Testis (tissue), 3 donors: ENCODE data around the gene OSBPL9. TPM values are rescaled to one million over a fixed set of nuclear protein-coding genes. Genes with fewer than 3 reads are reported as not detected.

ENCODE experiments used
- DNase-seq: peaks from one replicate; pipeline ENCODE4 v3.0.0-alpha.2; 2019
- H3K27ac ChIP-seq, 2 donors: fragments of 200-600 bp; sonication (generic); one replicate each; pipeline ENCODE4 v1.5.1; 2019
- H3K27me3 ChIP-seq: fragments of 200-600 bp; sonication (generic); one replicate; pipeline ENCODE4 v1.5.1; 2019
- H3K36me3 ChIP-seq: fragments of 200-600 bp; sonication (generic); one replicate; pipeline ENCODE4 v1.5.1; 2017; ENCODE audit warnings: low read depth; ENCODE audit errors: missing control alignments
- H3K4me1 ChIP-seq: fragments of 200-600 bp; sonication (generic); one replicate; pipeline ENCODE4 v1.5.1; 2019
- H3K4me3 ChIP-seq, 2 donors: fragments of 200-600 bp; sonication (generic); one replicate each; pipeline ENCODE4 v1.5.1; 2017 to 2019
- H3K9me3 ChIP-seq: fragments of 200-600 bp; sonication (generic); one replicate; pipeline ENCODE4 v1.5.1; 2017
- CTCF ChIP-seq, 3 experiments: fragments of 450-650 bp in 2 of 3; fragments of 200-600 bp in 1 of 3; sonication (generic) in 1 of 3; IDR thresholded peaks; one replicate each; pipeline ENCODE4 v1.5.1; 2016 to 2019; ENCODE audit warnings: antibody characterized with exemption in 3 of 3, mild to moderate bottlenecking in 2 of 3, moderate library complexity in 1 of 3
- POLR2A ChIP-seq: fragments of 450-650 bp; IDR thresholded peaks from one replicate; pipeline ENCODE4 v1.6.1; 2017; ENCODE audit warnings: antibody characterized with exemption, mild to moderate bottlenecking, moderate library complexity
- WGBS, 2 donors: methylation state at CpG; one replicate each; pipeline ENCODE4 v1.1.5; 2018; 5-methylcytosine and 5-hydroxymethylcytosine counted together
- intact Hi-C: fragments of 100-400 bp; cut with DNase I; formaldehyde crosslinking; loops from one replicate; pipeline ENCODE4 v1.15.1; 2023; ENCODE audit warnings: low total_unique reads
- polyA plus RNA-seq: library from polyadenylated mRNA; stranded (reverse); fragments of 350-450 nt; fragmentation: Illumina TruSeq; extraction: RNeasy Lipid Tissue Mini Kit (QIAGEN cat#74804); gene quantifications from one replicate; pipeline ENCODE4 v1.2.3, GENCODE V29; 2014; ENCODE audit warnings: low read depth, low replicate concordance; ENCODE audit not compliant: insufficient read depth
- total RNA-seq, 2 donors: library from RNA; depleted of rRNA; stranded (reverse); fragments of >200 nt; gene quantifications; one replicate each; pipeline ENCODE4 v1.2.3, GENCODE V29; 2016

The OSBPL9 gene
- total and polyA plus RNA-seq, 3 donors from 2014 or later = 59.3 to 160 (median 117) TPM

- intact Hi-C loops = no loop called here
- H3K27me3 ChIP-seq = no peaks in the 10 kb centered on the region
- no peaks in the 10 kb centered on the region for H3K9me3 ChIP-seq
- no peaks in the 10 kb centered on the region for H3K36me3 ChIP-seq
- peaks cover 31% of the 10 kb centered on the region for H3K4me1 ChIP-seq
- WGBS, 2 donors = 56 to 66% methylated on average over 2 of the region's 2 CpGs
- H3K27ac ChIP-seq = peak overlapping the region in 1 of 2 donors; percentile 86
- TF ChIP-seq POLR2A (no peak), CTCF (IDR thresholded peaks at IDR 0.05) (no peak)
- DNase-seq = no peak
- no peak overlapping the region for H3K4me3 ChIP-seq
These were observed 5.1 kb downstream of the OSBPL9 start for GRCh38 chr1:51621841-51622454.

GRCh38 chr1:51622455-51622913, 5.6 kb downstream of the OSBPL9 start:
- WGBS, 2 donors = 28 to 42% methylated on average over 2 of the region's 2 CpGs
- no peaks in the 10 kb centered on the region for H3K36me3 ChIP-seq
- H3K27me3 ChIP-seq = no peaks in the 10 kb centered on the region
- TF ChIP-seq CTCF (IDR thresholded peaks at IDR 0.05) (no peak), POLR2A (no peak)
- peak overlapping the region in 1 of 2 donors; percentile 86 for H3K27ac ChIP-seq
- intact Hi-C loops = no loop called here
- peaks cover 31% of the 10 kb centered on the region for H3K4me1 ChIP-seq
- H3K9me3 ChIP-seq = no peaks in the 10 kb centered on the region
- no peak overlapping the region for H3K4me3 ChIP-seq
- DNase-seq = peak; percentile 46

GRCh38 chr1:51623025-51623424, 6.1 kb downstream of the OSBPL9 start:
- Histone ChIP-seq H3K4me1 (peaks cover 31% of the 10 kb centered on the region), H3K4me3 (no peak overlapping the region), H3K27ac (peak overlapping the region; percentile 26 to 86), H3K9me3 (no peaks in the 10 kb centered on the region), H3K27me3 (no peaks in the 10 kb centered on the region), H3K36me3 (no peaks in the 10 kb centered on the region)
- no peak for DNase-seq
- TF ChIP-seq CTCF (IDR thresholded peaks at IDR 0.05) = no peak
- intact Hi-C loops = no loop called here
- WGBS, 2 donors = 78 to 79% methylated on average over 2 of the region's 2 CpGs

- H3K9me3 ChIP-seq = no peaks in the 10 kb centered on the region
- no peak for DNase-seq
- peaks cover 31% of the 10 kb centered on the region for H3K4me1 ChIP-seq
- peak overlapping the region; percentile 26 to 86 for H3K27ac ChIP-seq
- intact Hi-C loops = no loop called here
- no peaks in the 10 kb centered on the region for H3K36me3 ChIP-seq
- 41 to 48% methylated on average over 1 of the region's 1 CpG for WGBS, 2 donors
- H3K4me3 ChIP-seq = no peak overlapping the region
- no peaks in the 10 kb centered on the region for H3K27me3 ChIP-seq
- no peak for TF ChIP-seq CTCF (IDR thresholded peaks at IDR 0.05)
- no peak for TF ChIP-seq POLR2A
These were observed 6.6 kb downstream of the OSBPL9 start for GRCh38 chr1:51623450-51623849.

GRCh38 chr1:51624855-51625254, 8.0 kb downstream of the OSBPL9 start:
- Histone ChIP-seq H3K36me3 (no peaks in the 10 kb centered on the region), H3K4me3 (no peak overlapping the region), H3K9me3 (no peaks in the 10 kb centered on the region), H3K27me3 (no peaks in the 10 kb centered on the region), H3K27ac (peak overlapping the region; percentile 24 to 75), H3K4me1 (peaks cover 19% of the 10 kb centered on the region)
- no peak for DNase-seq
- intact Hi-C loops = no loop called here
- 76 to 79% methylated on average over 1 of the region's 1 CpG for WGBS, 2 donors
- TF ChIP-seq POLR2A (no peak), CTCF (IDR thresholded peaks at IDR 0.05) (no peak)
